Measurements from ENCODE around the gene GJA1. TPM values are rescaled to one million over a fixed set of nuclear protein-coding genes. Genes with fewer than 3 reads are reported as not detected.

The GJA1 gene
- total and polyA plus RNA-seq, 2 of the 8 experiments (the other 6 are each of a cell fraction or from before 2014, with no cell fraction given): 468 to 795 TPM

DNA sequence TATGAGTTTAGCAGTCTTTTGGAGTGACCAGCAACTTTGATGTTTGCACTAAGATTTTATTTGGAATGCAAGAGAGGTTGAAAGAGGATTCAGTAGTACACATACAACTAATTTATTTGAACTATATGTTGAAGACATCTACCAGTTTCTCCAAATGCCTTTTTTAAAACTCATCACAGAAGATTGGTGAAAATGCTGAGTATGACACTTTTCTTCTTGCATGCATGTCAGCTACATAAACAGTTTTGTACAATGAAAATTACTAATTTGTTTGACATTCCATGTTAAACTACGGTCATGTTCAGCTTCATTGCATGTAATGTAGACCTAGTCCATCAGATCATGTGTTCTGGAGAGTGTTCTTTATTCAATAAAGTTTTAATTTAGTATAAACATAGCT is 13.9 kb downstream of the GJA1 start:
- Histone ChIP-seq H3K4me3 (ENCODE audit: extremely low read depth in 1 of 4, insufficient read depth in 2 of 4, low read depth in 3 of 4, low read length in 4 of 4) (no peak overlapping the region), H3K27me3 (replicated peaks in 1 of 4; ENCODE audit: control insufficient read depth in 3 of 4, extremely low read depth in 1 of 4, insufficient read depth in 3 of 4, low read length in 3 of 4) (no peaks in the 10 kb centered on the region), H4K5ac (ENCODE audit: insufficient read length, low read depth, low read length) (no peak overlapping the region), H2BK15ac (ENCODE audit: low read length) (no peak overlapping the region), H3K9ac (replicated peaks in 1 of 4; ENCODE audit: extremely low read depth in 1 of 4, low read depth in 3 of 4, low read length in 3 of 4) (no peak overlapping the region), H3K18ac (ENCODE audit: extremely low read depth, low read length) (no peak overlapping the region), H3K27ac (ENCODE audit: low read depth, low read length) (no peak overlapping the region), H3K79me2 (ENCODE audit: control insufficient read depth in 1 of 2, insufficient read depth in 2 of 2, low read length in 2 of 2) (peaks cover 14 to 52% of the 10 kb centered on the region in 2 experiments), H2BK12ac (ENCODE audit: low read depth, low read length) (no peak overlapping the region), H3K4me1 (replicated peaks in 1 of 4; ENCODE audit: control insufficient read depth in 3 of 4, insufficient read depth in 4 of 4, low read length in 3 of 4) (peaks cover 0 to 3% (median under 1%) of the 10 kb centered on the region in 4 experiments; a peak in 3 of 7 replicates), H3K14ac (ENCODE audit: insufficient read length) (no peak overlapping the region), H3K4me2 (ENCODE audit: insufficient read depth in 1 of 2, low read depth in 2 of 2, low read length in 2 of 2) (no peak overlapping the region), H3K36me3 (ENCODE audit: control insufficient read depth in 2 of 4, insufficient read depth in 4 of 4, low read length in 3 of 4) (peaks cover 17 to 56% (median 37%) of the 10 kb centered on the region in 4 experiments), H2BK5ac (ENCODE audit: low read depth, low read length) (no peak overlapping the region), H3K23ac (ENCODE audit: insufficient read length) (no peak overlapping the region), H2AFZ (ENCODE audit: low read length) (no peak overlapping the region), H4K91ac (replicated peaks; ENCODE audit: insufficient read length, low read length) (no peak overlapping the region), H3K56ac (replicated peaks; ENCODE audit: insufficient read length, low read depth, low read length) (no peak overlapping the region), H3K4ac (replicated peaks; ENCODE audit: insufficient read length, low read depth, low read length) (no peak overlapping the region), H4K20me1 (replicated peaks in 1 of 2; ENCODE audit: control insufficient read depth in 1 of 2, insufficient read depth in 2 of 2, low read length in 2 of 2) (peaks cover 10 to 33% of the 10 kb centered on the region in 2 experiments), H3K79me1 (ENCODE audit: low read depth, low read length) (no peaks in the 10 kb centered on the region), H2BK20ac (ENCODE audit: low read length) (no peak overlapping the region), H3K23me2 (ENCODE audit: low read depth, low read length) (no peaks in the 10 kb centered on the region), H3K9me3 (ENCODE audit: insufficient read depth in 2 of 2, low read depth in 1 of 2, low read length in 1 of 2) (no peaks in the 10 kb centered on the region), H4K8ac (ENCODE audit: extremely low read depth, insufficient read depth, low read length) (no peak overlapping the region), H2BK120ac (replicated peaks; ENCODE audit: low read depth, low read length) (no peak overlapping the region), H2AK5ac (ENCODE audit: low read depth, low read length) (no peak overlapping the region)
- TF ChIP-seq MAFK (IDR thresholded peaks at IDR 0.05; ENCODE audit: low read depth, low read length): peak; percentile 37; the same call in 1 of the 2 replicates
- no peak for TF ChIP-seq SRF (IDR thresholded peaks at IDR 0.05; ENCODE audit: low read depth, low read length)
- WGBS, 2 experiments (ENCODE audit: extremely low coverage in 1 of 2, insufficient coverage in 1 of 2, insufficient read length in 1 of 2, insufficient replicate concordance in 2 of 2, low coverage in 1 of 2, low lambda C conversion rate in 2 of 2, missing lambda C conversion rate in 1 of 2): 91% methylated on average over 1 of the region's 1 CpG; no CpG with 5 or more reads in 1 of the 2 experiments
- CTCF ChIA-PET (ENCODE audit: partially characterized antibody): interaction anchor here (0.7 kb wide), 1 partner anchor 40 kb away, joined by 4 read pairs; no protein-coding TSS in a partner anchor
- POLR2A ChIA-PET (ENCODE audit: partially characterized antibody): interaction anchor here (1.1 to 1.8 kb wide), 4 partner anchors 9 to 14 kb away, joined by 3 to 9 read pairs (median 6); partner anchors contain the start of gene GJA1
- DNase-seq (ENCODE audit: low read depth in 1 of 2, low spot score in 2 of 2): no peak
- no peak for FAIRE-seq
